Keratinocyte (primary cell): ENCODE data around the gene CXADR. TPM values are rescaled to one million over a fixed set of nuclear protein-coding genes. Genes with fewer than 3 reads are reported as not detected.

Experiments used
- DNase-seq: peaks from one replicate; pipeline ENCODE4 v3.0.0-alpha.2; 2011; ENCODE audit warnings: low read depth, missing footprints, low spot score
- FAIRE-seq: peaks from 2 replicates; lab custom pipeline; 2011; peaks lifted over from hg19 to GRCh38; lab: Jason Lieb, UNC
- H2AFZ ChIP-seq: 2 replicates; pipeline ENCODE4 v1.6.0; 2012; ENCODE audit warnings: low read length, control low read depth, inconsistent platforms; ENCODE audit not compliant: control insufficient read depth
- H3K27ac ChIP-seq: 2 replicates; pipeline ENCODE4 v1.5.1; 2011; ENCODE audit warnings: low read length; ENCODE audit not compliant: control insufficient read depth, insufficient read depth
- H3K27me3 ChIP-seq: 3 replicates; pipeline ENCODE4 v1.6.0; 2011; ENCODE audit warnings: low read length; ENCODE audit not compliant: control insufficient read depth, insufficient read depth; ENCODE audit errors: extremely low read depth
- H3K36me3 ChIP-seq, 2 experiments: 2 replicates in 1 of 2; 3 replicates in 1 of 2; pipeline ENCODE4 v1.5.1; 2011; ENCODE audit warnings: low read length in 2 of 2, mild to moderate bottlenecking in 1 of 2; ENCODE audit not compliant: control insufficient read depth in 2 of 2, insufficient read depth in 2 of 2; ENCODE audit errors: extremely low read depth in 1 of 2
- H3K4me1 ChIP-seq: 3 replicates; pipeline ENCODE4 v1.5.1; 2011; ENCODE audit warnings: low read length; ENCODE audit not compliant: control insufficient read depth, insufficient read depth; ENCODE audit errors: extremely low read depth
- H3K4me2 ChIP-seq: 3 replicates; pipeline ENCODE4 v1.6.0; 2011; ENCODE audit warnings: low read depth, low read length; ENCODE audit not compliant: control insufficient read depth, insufficient read depth; ENCODE audit errors: extremely low read depth
- H3K4me3 ChIP-seq, 3 experiments: fragments of 200-600 bp in 1 of 3; sonication (generic) in 1 of 3; 2 replicates in 2 of 3; 3 replicates in 1 of 3; pipeline ENCODE4 v1.5.1; 2011 to 2016; ENCODE audit warnings: low read length in 3 of 3, mild to moderate bottlenecking in 3 of 3, control low read depth in 2 of 3, inconsistent platforms in 1 of 3, low read depth in 1 of 3, mixed read lengths in 1 of 3, mixed run types in 1 of 3, moderate library complexity in 1 of 3; ENCODE audit not compliant: control insufficient read depth in 2 of 3, insufficient read depth in 2 of 3; ENCODE audit errors: extremely low read depth in 1 of 3
- H3K79me2 ChIP-seq: 2 replicates; pipeline ENCODE4 v1.6.0; 2012; ENCODE audit warnings: low read length; ENCODE audit not compliant: control insufficient read depth, insufficient read depth
- H3K9ac ChIP-seq: 3 replicates; pipeline ENCODE4 v1.6.0; 2011; ENCODE audit warnings: low read length; ENCODE audit not compliant: control insufficient read depth, insufficient read depth; ENCODE audit errors: extremely low read depth
- H3K9me1 ChIP-seq: 3 replicates; pipeline ENCODE4 v1.6.0; 2011; ENCODE audit warnings: low read length; ENCODE audit not compliant: control insufficient read depth, insufficient read depth; ENCODE audit errors: extremely low read depth
- H3K9me3 ChIP-seq: 2 replicates; pipeline ENCODE4 v1.5.1; 2012; ENCODE audit warnings: low read depth, low read length; ENCODE audit not compliant: control insufficient read depth
- H4K20me1 ChIP-seq: 3 replicates; pipeline ENCODE4 v1.6.0; 2011; ENCODE audit warnings: low read length; ENCODE audit not compliant: control insufficient read depth, insufficient read depth; ENCODE audit errors: extremely low read depth
- CTCF ChIP-seq, 3 experiments: IDR thresholded peaks in 1 of 3; conservative IDR thresholded peaks in 1 of 3; optimal IDR thresholded peaks in 1 of 3; 2 replicates in 2 of 3; 3 replicates in 1 of 3; pipeline versions ENCODE3 to v1.5.1; 2011; ENCODE audit warnings: low read length in 3 of 3, mild to moderate bottlenecking in 3 of 3, moderate library complexity in 2 of 3, control low read depth in 1 of 3, inconsistent platforms in 1 of 3; ENCODE audit not compliant: insufficient read depth in 2 of 3; ENCODE audit errors: extremely low read depth in 1 of 3
- EZH2 ChIP-seq: IDR thresholded peaks from one replicate; pipeline ENCODE4 v1.6.1; 2012; ENCODE audit warnings: inconsistent platforms, mild to moderate bottlenecking, low read length, moderate library complexity
- dilution Hi-C: fragments of 300-500 bp; cut with MboI; formaldehyde crosslinking; loops from one replicate; pipeline ENCODE4 v1.7.0; 2020; ENCODE audit warnings: low sequenced_read_pairs; ENCODE audit not compliant: extremely low pct_ligation_motif_present
- polyA plus RNA-seq, 5 experiments: library from polyadenylated mRNA; depleted of rRNA in 3 of 5; stranded (reverse) in 3 of 5; stranded (forward) in 1 of 5; unstranded in 1 of 5; fragments of >200 nt; gene quantifications; 1 replicate in 1 of 5; 2 replicates in 3 of 5; 3 replicates in 1 of 5; pipeline versions ENCODE4 v1.2.1 to v1.2.3, GENCODE V29; 2011 to 2012; ENCODE audit warnings: missing spikeins in 2 of 5, low read depth in 1 of 5, low replicate concordance in 1 of 5

CXADR gene
- polyA plus RNA-seq, 1 donor (not counting 4 experiments of a cell fraction or from before 2014, with no cell fraction given): 37.3 TPM

- Histone ChIP-seq H3K9ac (no peak overlapping the region), H4K20me1 (no peaks in the 10 kb centered on the region), H3K4me1 (peaks cover 22% of the 10 kb centered on the region), H2AFZ (no peak overlapping the region), H3K27me3 (no peaks in the 10 kb centered on the region), H3K9me1 (no peaks in the 10 kb centered on the region), H3K4me2 (no peak overlapping the region), H3K36me3 (peaks cover 0 to 2% of the 10 kb centered on the region in 2 experiments), H3K27ac (no peak overlapping the region), H3K9me3 (no peaks in the 10 kb centered on the region), H3K4me3 (no peak overlapping the region), H3K79me2 (peaks cover 52% of the 10 kb centered on the region)
- no peak for TF ChIP-seq CTCF (optimal IDR thresholded peaks at IDR 0.05 in 1 of 3, IDR thresholded peaks at IDR 0.05 in 1 of 3, conservative IDR thresholded peaks at IDR 0.05 in 1 of 3; ENCODE audit: extremely low read depth in 1 of 3, insufficient read depth in 2 of 3, low read length in 3 of 3)
- no peak for TF ChIP-seq EZH2
- no peak for FAIRE-seq
- DNase-seq: no peak
- dilution Hi-C loops: no loop called here
Measured at GRCh38 chr21:17539743-17540341, 27.0 kb downstream of the CXADR start.

GRCh38 chr21:17540530-17540929 is 27.7 kb downstream of the CXADR start:
- no peak overlapping the region for H3K27ac ChIP-seq
- no peak for TF ChIP-seq EZH2
- TF ChIP-seq CTCF (optimal IDR thresholded peaks at IDR 0.05 in 1 of 3, IDR thresholded peaks at IDR 0.05 in 1 of 3, conservative IDR thresholded peaks at IDR 0.05 in 1 of 3; ENCODE audit: extremely low read depth in 1 of 3, insufficient read depth in 2 of 3, low read length in 3 of 3): no peak
- H3K9me1 ChIP-seq: no peaks in the 10 kb centered on the region
- peaks cover 0 to 2% of the 10 kb centered on the region in 2 experiments for H3K36me3 ChIP-seq
- no peaks in the 10 kb centered on the region for H3K9me3 ChIP-seq
- H4K20me1 ChIP-seq: no peaks in the 10 kb centered on the region
- dilution Hi-C loops: no loop called here
- H3K27me3 ChIP-seq: no peaks in the 10 kb centered on the region
- no peak overlapping the region for H2AFZ ChIP-seq
- H3K4me2 ChIP-seq: no peak overlapping the region
- H3K4me3 ChIP-seq: no peak overlapping the region
- peaks cover 22% of the 10 kb centered on the region for H3K4me1 ChIP-seq
- H3K79me2 ChIP-seq: peaks cover 48% of the 10 kb centered on the region
- FAIRE-seq (peak; percentile 53), DNase-seq (no peak)
- no peak overlapping the region for H3K9ac ChIP-seq
